CD14-positive monocyte (primary cell): ENCODE data around the gene ABHD12. TPM values are rescaled to one million over a fixed set of nuclear protein-coding genes. Genes with fewer than 3 reads are reported as not detected.
A peak's percentile ranks its signal among the peaks of the same experiment; 100 is the strongest.

Experiments
- DNase-seq, 3 donors: peaks; one replicate each; pipeline ENCODE4 v3.0.0-alpha.2; 2011 to 2022
- H2AFZ ChIP-seq: 2 replicates; pipeline ENCODE4 v1.6.0; 2012; ENCODE audit warnings: mild to moderate bottlenecking, low read depth, low read length, inconsistent platforms; ENCODE audit not compliant: insufficient read depth, poor library complexity, severe bottlenecking
- H3K27ac ChIP-seq, 2 donors: 1 replicate in 1 of 2; 2 replicates in 1 of 2; pipeline ENCODE4 v1.5.1; 2012 to 2013; ENCODE audit warnings: low read length in 2 of 2, control low read depth in 1 of 2, inconsistent platforms in 1 of 2, low read depth in 1 of 2, mild to moderate bottlenecking in 1 of 2
- H3K27me3 ChIP-seq, 2 donors: one replicate each; pipeline versions ENCODE4 v1.6.0 to v1.6.1; 2011 to 2013; ENCODE audit warnings: low read length in 2 of 2; ENCODE audit not compliant: control insufficient read depth in 2 of 2, insufficient read depth in 2 of 2
- H3K36me3 ChIP-seq, 2 donors: replicated peaks in 1 of 2; 1 replicate in 1 of 2; 2 replicates in 1 of 2; pipeline versions ENCODE4 v1.5.1 to v1.6.1; 2012 to 2013; ENCODE audit warnings: low read length in 2 of 2, control low read depth in 1 of 2, inconsistent platforms in 1 of 2, mild to moderate bottlenecking in 1 of 2; ENCODE audit not compliant: insufficient read depth in 2 of 2, control insufficient read depth in 1 of 2
- H3K4me1 ChIP-seq, 2 donors: 1 replicate in 1 of 2; 2 replicates in 1 of 2; pipeline versions ENCODE4 v1.5.1 to v1.6.1; 2012 to 2013; ENCODE audit warnings: low read length in 2 of 2, control low read depth in 1 of 2, inconsistent platforms in 1 of 2, mild to moderate bottlenecking in 1 of 2, moderate library complexity in 1 of 2; ENCODE audit not compliant: insufficient read depth in 2 of 2, control insufficient read depth in 1 of 2
- H3K4me2 ChIP-seq: replicated peaks from 2 replicates; pipeline ENCODE3; 2012; ENCODE audit warnings: low read length, moderate library complexity, mild to moderate bottlenecking; ENCODE audit not compliant: poor library complexity, severe bottlenecking; ENCODE audit errors: extremely low read depth
- H3K4me3 ChIP-seq, 3 experiments: fragments of 200-600 bp in 1 of 3; sonication (generic) in 1 of 3; replicated peaks in 1 of 3; 1 replicate in 2 of 3; 2 replicates in 1 of 3; pipeline ENCODE4 v1.5.1; 2011 to 2013; ENCODE audit warnings: low read length in 3 of 3, mild to moderate bottlenecking in 3 of 3, control low read depth in 2 of 3, low read depth in 2 of 3, inconsistent platforms in 1 of 3, moderate library complexity in 1 of 3
- H3K79me2 ChIP-seq: 2 replicates; pipeline ENCODE4 v1.6.0; 2012; ENCODE audit warnings: mild to moderate bottlenecking, control low read depth, inconsistent platforms, low read length, moderate library complexity; ENCODE audit not compliant: insufficient read depth
- H3K9ac ChIP-seq: 2 replicates; pipeline ENCODE4 v1.6.0; 2017; ENCODE audit warnings: low read length, mild to moderate bottlenecking; ENCODE audit not compliant: insufficient read depth, poor library complexity, severe bottlenecking
- H3K9me3 ChIP-seq, 2 donors: replicated peaks in 1 of 2; 1 replicate in 1 of 2; 2 replicates in 1 of 2; pipeline versions ENCODE4 v1.5.1 to v1.6.1; 2012 to 2013; ENCODE audit warnings: low read length in 2 of 2, control low read depth in 1 of 2; ENCODE audit not compliant: control insufficient read depth in 1 of 2, insufficient read depth in 1 of 2
- H4K20me1 ChIP-seq: 2 replicates; pipeline ENCODE4 v1.6.0; 2012; ENCODE audit warnings: mild to moderate bottlenecking, low read length, control low read depth, moderate library complexity; ENCODE audit not compliant: insufficient read depth
- H3K27ac Mint-ChIP-seq, 7 donors: one replicate each; pipeline ENCODE4 v1.8.0; 2020; ENCODE audit warnings: mild to moderate bottlenecking in 7 of 7, mixed read lengths in 7 of 7, moderate library complexity in 6 of 7, inconsistent platforms in 2 of 7
- H3K27me3 Mint-ChIP-seq, 3 donors: one replicate each; pipeline ENCODE4 v1.8.0; 2021 to 2022; ENCODE audit warnings: low read depth in 3 of 3, mild to moderate bottlenecking in 3 of 3, mixed read lengths in 3 of 3, moderate library complexity in 3 of 3, inconsistent platforms in 1 of 3
- H3K36me3 Mint-ChIP-seq, 2 donors: one replicate each; pipeline ENCODE4 v1.8.0; 2020; ENCODE audit warnings: mixed read lengths in 2 of 2, inconsistent platforms in 1 of 2, mild to moderate bottlenecking in 1 of 2
- H3K4me1 Mint-ChIP-seq: one replicate; pipeline ENCODE4 v1.8.0; 2020; ENCODE audit warnings: mild to moderate bottlenecking, mixed read lengths
- H3K4me3 Mint-ChIP-seq, 2 donors: one replicate each; pipeline ENCODE4 v1.8.0; 2020; ENCODE audit warnings: mild to moderate bottlenecking in 2 of 2, mixed read lengths in 2 of 2, moderate library complexity in 1 of 2
- H3K9me3 Mint-ChIP-seq, 7 donors: one replicate each; pipeline ENCODE4 v1.8.0; 2020 to 2022; ENCODE audit warnings: mixed read lengths in 7 of 7, mild to moderate bottlenecking in 6 of 7, moderate library complexity in 6 of 7, inconsistent platforms in 2 of 7
- WGBS: methylation state at CpG from one replicate; pipeline ENCODE4 v1.1.5; 2013; ENCODE audit warnings: missing lambda C conversion rate; ENCODE audit not compliant: insufficient coverage; 5-methylcytosine and 5-hydroxymethylcytosine counted together
- intact Hi-C, 2 donors: fragments of 100-400 bp; cut with micrococcal nuclease; formaldehyde crosslinking; loops; one replicate each; pipeline versions ENCODE4 v1.15.0 to v1.15.1; 2023
- polyA plus RNA-seq, 3 donors: library from polyadenylated mRNA; depleted of rRNA in 1 of 3; unstranded in 2 of 3; stranded (reverse) in 1 of 3; fragments of 300-500 nt in 2 of 3; fragments of >200 nt in 1 of 3; fragmentation: Illumina TruSeq in 2 of 3; gene quantifications; 1 replicate in 2 of 3; 2 replicates in 1 of 3; pipeline ENCODE4 v1.2.3, GENCODE V29; 2012 to 2021
- TF ChIP-seq, protein P1 (sequence below): fragments of 200-600 bp; IDR thresholded peaks from one replicate; pipeline ENCODE4 v1.8.0; 2022; ENCODE audit warnings: antibody characterized with exemption, mild to moderate bottlenecking

ABHD12 gene
- polyA plus RNA-seq, 3 donors: 20.3 to 34.5 (median 32.1) TPM

DNA sequence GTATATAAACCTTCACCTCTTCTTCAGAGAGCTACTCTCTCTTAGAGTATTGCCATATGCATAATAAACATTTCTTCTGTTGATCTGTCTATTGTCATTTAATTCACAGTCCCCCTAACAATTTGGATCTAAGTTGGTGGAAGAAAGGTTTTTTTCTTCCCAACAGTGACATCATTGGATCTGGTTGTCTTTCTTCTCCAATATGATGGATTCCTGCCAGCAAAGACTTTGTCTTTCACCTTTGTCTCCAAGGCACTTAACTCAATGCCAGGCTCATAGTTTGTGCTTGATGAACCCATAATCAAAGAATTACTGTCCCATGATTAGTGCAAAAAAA, 39.6 kb downstream of the ABHD12 start:
- peaks cover 7% of the 10 kb centered on the region in 2 donors for H3K36me3 Mint-ChIP-seq
- no peak overlapping the region for H3K27ac Mint-ChIP-seq
- Histone ChIP-seq H2AFZ (no peak overlapping the region), H3K9me3 (no peaks in the 10 kb centered on the region), H3K4me1 (peaks cover 14 to 15% of the 10 kb centered on the region in 2 donors), H4K20me1 (no peaks in the 10 kb centered on the region), H3K79me2 (peaks cover 48% of the 10 kb centered on the region), H3K4me2 (no peak overlapping the region), H3K9ac (no peak overlapping the region), H3K27ac (no peak overlapping the region), H3K4me3 (no peak overlapping the region), H3K27me3 (no peaks in the 10 kb centered on the region), H3K36me3 (no peaks in the 10 kb centered on the region)
- TF ChIP-seq, protein P1, sequence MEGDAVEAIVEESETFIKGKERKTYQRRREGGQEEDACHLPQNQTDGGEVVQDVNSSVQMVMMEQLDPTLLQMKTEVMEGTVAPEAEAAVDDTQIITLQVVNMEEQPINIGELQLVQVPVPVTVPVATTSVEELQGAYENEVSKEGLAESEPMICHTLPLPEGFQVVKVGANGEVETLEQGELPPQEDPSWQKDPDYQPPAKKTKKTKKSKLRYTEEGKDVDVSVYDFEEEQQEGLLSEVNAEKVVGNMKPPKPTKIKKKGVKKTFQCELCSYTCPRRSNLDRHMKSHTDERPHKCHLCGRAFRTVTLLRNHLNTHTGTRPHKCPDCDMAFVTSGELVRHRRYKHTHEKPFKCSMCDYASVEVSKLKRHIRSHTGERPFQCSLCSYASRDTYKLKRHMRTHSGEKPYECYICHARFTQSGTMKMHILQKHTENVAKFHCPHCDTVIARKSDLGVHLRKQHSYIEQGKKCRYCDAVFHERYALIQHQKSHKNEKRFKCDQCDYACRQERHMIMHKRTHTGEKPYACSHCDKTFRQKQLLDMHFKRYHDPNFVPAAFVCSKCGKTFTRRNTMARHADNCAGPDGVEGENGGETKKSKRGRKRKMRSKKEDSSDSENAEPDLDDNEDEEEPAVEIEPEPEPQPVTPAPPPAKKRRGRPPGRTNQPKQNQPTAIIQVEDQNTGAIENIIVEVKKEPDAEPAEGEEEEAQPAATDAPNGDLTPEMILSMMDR: no peak
- no peak overlapping the region for H3K4me3 Mint-ChIP-seq
- no peak for DNase-seq
- intact Hi-C loops: no loop called here
- no peaks in the 10 kb centered on the region for H3K27me3 Mint-ChIP-seq
- H3K9me3 Mint-ChIP-seq: peaks cover 0 to 17% (median 3%) of the 10 kb centered on the region in 7 donors
- H3K4me1 Mint-ChIP-seq: peaks cover 15% of the 10 kb centered on the region

DNA sequence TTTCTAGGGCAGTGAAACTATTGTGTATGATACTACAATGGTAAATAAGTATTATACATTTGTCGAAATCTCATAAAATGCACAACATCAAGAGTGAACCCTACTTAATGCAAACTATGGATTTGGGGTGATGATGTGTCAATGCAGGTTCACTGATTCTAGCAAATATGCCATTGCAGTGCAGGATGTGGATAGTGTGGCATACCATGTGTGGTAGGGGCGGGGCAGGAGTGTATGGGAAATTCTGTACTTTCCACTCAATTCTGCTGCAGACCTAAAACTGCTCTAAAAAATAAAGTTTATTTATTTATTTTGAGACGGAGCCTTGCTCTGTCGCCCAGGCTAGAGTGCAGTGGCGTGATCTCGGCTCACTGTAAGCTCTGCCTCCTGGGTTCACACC, 44.3 kb downstream of the ABHD12 start:
- TF ChIP-seq, protein P1: no peak
- Mint-ChIP-seq H3K4me1 (peaks cover 2% of the 10 kb centered on the region), H3K27me3 (no peaks in the 10 kb centered on the region), H3K9me3 (peaks cover 0 to 5% (median 0%) of the 10 kb centered on the region in 7 donors), H3K27ac (peak overlapping the region in 1 of 7 donors; percentile 6), H3K36me3 (peaks cover 2 to 4% of the 10 kb centered on the region in 2 donors), H3K4me3 (no peak overlapping the region)
- Histone ChIP-seq H3K9me3 (no peaks in the 10 kb centered on the region), H3K4me2 (no peak overlapping the region), H3K36me3 (no peaks in the 10 kb centered on the region), H3K79me2 (peaks cover 50% of the 10 kb centered on the region), H3K27ac (no peak overlapping the region), H3K9ac (no peak overlapping the region), H3K4me1 (no peaks in the 10 kb centered on the region), H3K4me3 (no peak overlapping the region), H4K20me1 (peaks cover 10% of the 10 kb centered on the region), H2AFZ (no peak overlapping the region), H3K27me3 (no peaks in the 10 kb centered on the region)
- intact Hi-C loops: no loop called here
- DNase-seq: no peak
- no CpG with 5 or more reads among the region's 6 CpGs for WGBS
